ENCODE results near the gene MACO1.
"Not testable (repeated sequence)": the region's sequence is repeated elsewhere in the genome, so short reads cannot be mapped to it uniquely, and the experiment has no call there.

MACO1 gene, protein sequence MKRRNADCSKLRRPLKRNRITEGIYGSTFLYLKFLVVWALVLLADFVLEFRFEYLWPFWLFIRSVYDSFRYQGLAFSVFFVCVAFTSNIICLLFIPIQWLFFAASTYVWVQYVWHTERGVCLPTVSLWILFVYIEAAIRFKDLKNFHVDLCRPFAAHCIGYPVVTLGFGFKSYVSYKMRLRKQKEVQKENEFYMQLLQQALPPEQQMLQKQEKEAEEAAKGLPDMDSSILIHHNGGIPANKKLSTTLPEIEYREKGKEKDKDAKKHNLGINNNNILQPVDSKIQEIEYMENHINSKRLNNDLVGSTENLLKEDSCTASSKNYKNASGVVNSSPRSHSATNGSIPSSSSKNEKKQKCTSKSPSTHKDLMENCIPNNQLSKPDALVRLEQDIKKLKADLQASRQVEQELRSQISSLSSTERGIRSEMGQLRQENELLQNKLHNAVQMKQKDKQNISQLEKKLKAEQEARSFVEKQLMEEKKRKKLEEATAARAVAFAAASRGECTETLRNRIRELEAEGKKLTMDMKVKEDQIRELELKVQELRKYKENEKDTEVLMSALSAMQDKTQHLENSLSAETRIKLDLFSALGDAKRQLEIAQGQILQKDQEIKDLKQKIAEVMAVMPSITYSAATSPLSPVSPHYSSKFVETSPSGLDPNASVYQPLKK

DNA sequence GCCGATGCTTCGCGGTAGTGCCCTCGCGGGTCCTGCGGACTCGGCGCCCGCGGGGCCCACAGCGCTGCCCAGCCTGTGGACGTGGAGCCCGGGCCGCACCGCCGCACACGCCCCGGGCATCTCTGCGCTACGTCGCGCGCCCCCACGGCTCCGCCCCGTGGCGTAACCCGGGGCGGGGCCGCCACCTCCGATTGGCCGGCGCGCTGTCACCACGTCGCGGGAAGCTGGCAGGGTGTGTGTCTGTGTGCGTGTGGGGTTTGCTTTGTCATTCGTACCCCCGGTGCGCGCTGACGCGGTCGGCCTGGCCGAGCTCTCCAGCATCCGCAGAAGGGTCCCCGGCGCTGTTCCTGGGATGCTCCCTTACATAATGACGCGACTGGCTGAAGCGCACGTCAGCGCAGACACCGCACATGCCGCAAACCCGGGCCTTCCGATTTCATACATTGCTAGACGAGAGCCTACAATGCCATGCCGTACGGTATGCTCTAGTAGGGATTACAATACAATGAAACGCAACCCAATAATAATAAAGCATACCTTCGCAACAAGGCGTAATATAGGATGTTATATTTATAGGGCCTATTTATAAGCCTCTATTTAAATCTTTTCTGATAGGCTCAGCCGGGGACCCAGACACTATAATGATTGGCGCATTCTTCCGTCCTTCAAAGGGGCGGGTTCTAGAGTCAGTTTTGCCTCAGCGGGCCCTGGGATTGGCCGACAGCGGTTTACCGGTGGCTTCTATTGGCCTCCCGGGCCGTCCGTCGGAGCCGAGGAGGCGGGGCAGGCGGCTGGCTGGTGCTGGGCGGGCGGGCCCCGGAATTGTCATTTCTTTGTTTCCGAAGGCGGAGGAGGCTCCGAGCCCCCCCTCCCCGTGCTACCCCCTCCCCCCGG, at the start of gene MACO1:
TSS of gene MACO1 (plus strand) at position 825 of the 894 bp plus-strand sequence. CDS start 202 bp downstream, outside the sequence.
- peak; percentile 98 for DNase-seq

GRCh38 chr1:25382543-25382942, 48.2 kb upstream of the MACO1 start:
- not testable (repeated sequence) for DNase-seq

DNA sequence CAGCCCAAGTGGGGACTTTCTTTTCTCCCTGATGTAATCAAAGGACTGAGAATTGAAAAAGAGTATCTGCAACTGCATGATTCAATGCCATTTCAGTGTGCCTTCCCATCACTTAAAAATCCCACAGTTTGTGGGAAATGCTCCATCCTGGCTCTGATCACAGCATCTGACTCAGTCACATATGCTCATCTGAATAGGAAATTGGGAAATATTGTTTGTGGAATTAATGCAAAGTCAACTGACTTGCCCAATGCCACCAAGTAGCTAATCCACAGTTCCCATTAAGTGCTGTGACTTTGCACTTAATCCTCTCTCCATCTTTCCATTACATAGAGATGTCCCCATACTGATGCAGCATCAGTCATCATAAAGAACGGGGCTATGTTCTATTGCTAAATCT, 47.6 kb upstream of the MACO1 start:
- not testable (repeated sequence) for DNase-seq

- not testable (repeated sequence) for DNase-seq
Observed at GRCh38 chr1:25383875-25384274, 46.8 kb upstream of the MACO1 start.

GRCh38 chr1:25387096-25387495, 43.6 kb upstream of the MACO1 start:
- not testable (repeated sequence) for DNase-seq

DNA sequence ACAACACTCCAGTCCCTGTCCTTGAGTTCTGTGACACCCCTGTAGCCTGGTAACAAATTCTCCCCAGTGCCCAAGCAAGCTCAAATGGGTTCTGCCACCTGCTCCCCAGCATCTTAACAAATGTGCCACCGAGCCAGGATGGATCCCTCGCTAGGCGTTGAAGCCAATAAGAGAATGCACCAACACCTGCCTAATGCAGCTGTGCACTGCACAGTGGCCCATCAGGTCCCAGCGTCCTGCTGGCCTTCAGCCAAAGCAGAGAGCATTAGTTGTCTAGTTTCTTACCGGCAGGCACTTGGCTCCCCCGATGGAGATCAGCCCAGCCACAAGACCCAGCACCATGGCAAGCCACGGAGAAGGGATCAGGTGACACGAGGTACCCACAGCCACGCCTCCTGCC, 42.0 kb upstream of the MACO1 start:
- DNase-seq, result not testable (repeated sequence)

- DNase-seq, result not testable (repeated sequence)
Observed at GRCh38 chr1:25389721-25390120, 41.0 kb upstream of the MACO1 start.

DNA sequence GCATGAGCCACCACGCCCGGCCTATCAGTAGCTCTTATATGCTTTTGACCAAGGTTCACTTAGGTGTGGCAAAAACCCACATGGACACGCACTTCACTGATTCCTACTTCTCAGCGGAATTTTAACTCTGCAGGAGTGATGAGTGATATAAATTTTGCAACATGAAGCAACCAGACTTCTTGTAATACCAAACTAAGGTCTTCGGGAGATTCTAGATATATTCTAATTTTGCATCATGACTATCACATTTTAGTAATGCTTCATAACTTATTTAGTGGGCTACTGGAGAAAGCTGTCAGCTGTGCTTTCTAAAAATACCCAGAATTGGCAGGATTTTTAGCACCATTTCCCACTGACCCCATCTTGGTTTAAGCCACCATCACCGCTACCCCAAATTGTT, 37.9 kb upstream of the MACO1 start:
- DNase-seq, result no peak

DNA sequence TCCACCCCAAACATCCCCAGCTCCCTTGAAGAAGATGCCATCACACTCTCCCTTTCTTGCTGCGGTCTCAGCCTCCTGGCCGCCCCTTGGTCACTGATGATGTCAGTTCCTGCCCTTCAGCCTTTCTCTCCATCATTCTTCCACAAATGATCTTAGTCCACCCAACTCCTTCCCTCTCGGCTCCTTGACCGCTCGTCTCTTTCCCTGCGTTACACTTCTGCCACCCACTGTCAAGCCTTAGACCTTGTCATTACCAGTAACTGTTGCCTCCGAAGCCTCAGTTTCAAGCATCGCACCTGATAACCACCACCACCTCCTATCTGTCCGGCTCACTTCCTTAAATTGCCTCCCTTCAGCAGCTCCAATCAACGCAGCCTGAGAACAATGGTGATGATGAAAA, 33.1 kb upstream of the MACO1 start:
- not testable (repeated sequence) for DNase-seq

DNA sequence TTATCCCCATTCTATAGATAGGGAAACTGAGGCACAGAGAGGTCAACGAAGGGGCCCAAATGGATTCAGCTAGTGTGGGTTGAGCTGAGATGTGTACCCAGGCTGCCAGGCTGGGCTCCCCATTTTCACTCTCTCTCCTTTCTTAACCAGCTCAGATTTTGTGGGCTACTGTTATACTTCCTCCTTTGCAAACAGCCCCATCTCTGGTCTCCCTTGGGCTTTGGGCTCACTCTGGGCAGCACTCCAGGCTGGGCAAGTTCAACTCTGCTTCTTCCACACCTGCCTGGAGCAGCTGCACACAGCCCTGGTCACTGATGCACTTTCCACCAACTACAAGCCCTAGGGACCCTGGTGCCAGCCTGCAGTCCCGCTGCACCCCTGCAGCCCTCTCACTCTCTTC, 32.6 kb upstream of the MACO1 start:
- DNase-seq, result not testable (repeated sequence)

- not testable (repeated sequence) for DNase-seq
Observed at GRCh38 chr1:25402947-25403803, 27.5 kb upstream of the MACO1 start.

- not testable (repeated sequence) for DNase-seq
Observed at GRCh38 chr1:25405731-25406305, 24.9 kb upstream of the MACO1 start.

GRCh38 chr1:25409641-25410427, 20.9 kb upstream of the MACO1 start:
- DNase-seq, result peak; percentile 63

- DNase-seq, result peak; percentile 88
Observed at GRCh38 chr1:25412872-25413623, 17.6 kb upstream of the MACO1 start.

DNA sequence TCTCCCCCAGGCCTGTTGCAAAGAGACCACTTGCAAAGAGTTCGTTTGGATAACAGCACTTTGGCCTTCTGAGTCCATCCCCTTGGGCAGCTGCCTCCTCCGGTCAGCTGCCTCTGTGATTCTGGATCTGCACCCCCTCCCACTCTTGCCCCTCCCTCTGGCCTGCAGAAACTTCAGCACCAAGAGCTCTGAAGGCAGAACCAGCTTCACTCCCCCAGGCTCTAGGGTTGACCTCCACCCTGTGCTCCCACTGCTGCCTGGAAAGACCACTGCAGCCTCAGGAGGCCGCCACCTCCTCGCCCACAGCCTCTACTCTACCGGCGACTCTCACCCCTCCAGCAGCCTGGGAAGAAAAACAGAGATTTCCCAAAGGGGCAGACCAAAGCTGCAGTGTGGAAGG, 16.5 kb upstream of the MACO1 start:
- DNase-seq, result not testable (repeated sequence)

- DNase-seq, result not testable (repeated sequence)
Observed at GRCh38 chr1:25414578-25414977, 16.1 kb upstream of the MACO1 start.

- not testable (repeated sequence) for DNase-seq
Observed at GRCh38 chr1:25417280-25417679, 13.4 kb upstream of the MACO1 start.

GRCh38 chr1:25419339-25419738, 11.4 kb upstream of the MACO1 start:
- not testable (repeated sequence) for DNase-seq

DNA sequence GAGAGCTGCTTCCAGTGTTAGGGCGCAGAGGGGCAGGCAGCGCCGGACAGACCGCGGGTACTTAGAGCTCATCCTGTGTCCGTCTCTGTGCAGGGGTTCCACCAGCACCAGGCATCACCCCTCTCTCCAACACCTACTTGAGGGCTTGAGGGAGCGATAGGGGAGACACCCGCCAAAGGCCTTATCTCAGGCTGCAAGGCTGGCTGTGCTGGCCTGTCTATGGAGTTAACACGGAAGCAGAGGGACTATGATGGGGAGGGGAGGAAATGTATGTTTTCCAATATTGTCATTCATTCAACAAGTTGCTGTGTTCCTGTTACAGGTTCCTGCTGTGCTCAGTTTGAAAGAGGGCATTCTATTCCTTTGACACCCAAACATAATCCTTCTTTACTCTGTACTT, 10.0 kb upstream of the MACO1 start, which contains the start of gene RHCE:
TSS of gene RHCE (minus strand) at position 111 of the 400 bp plus-strand sequence. CDS start at position 72, 39 bp downstream.
- not testable (repeated sequence) for DNase-seq

GRCh38 chr1:25423206-25423605, 7.5 kb upstream of the MACO1 start:
- not testable (repeated sequence) for DNase-seq
